IMR-90 (cell line): Measurements from ENCODE around the gene ESRRB. TPM values are rescaled to one million over a fixed set of nuclear protein-coding genes. Genes with fewer than 3 reads are reported as not detected.

Experiments
- ATAC-seq: fragments of 200-7000 bp; cut with Tn5 transposase; 2 replicates; pipeline ENCODE4 v1.9.1; 2020; ENCODE audit warnings: low read depth, mild to moderate bottlenecking, moderate library complexity
- BruUV-seq: library from RNA; stranded (reverse); fragments of 400-500 nt; replicated peaks from 2 replicates; lab custom pipeline; 2021; lab: Mats Ljungman, UMichigan
- CTCF ChIA-PET: fragments of 300-600 bp; formaldehyde crosslinking; extraction: SDS; loops from one replicate; lab custom pipeline; 2021; ENCODE audit warnings: antibody characterized with exemption; lab: Yijun Ruan, JAX
- POLR2A ChIA-PET: fragments of 300-600 bp; sonication (Branson Sonifier 250); formaldehyde crosslinking; loops from one replicate; lab custom pipeline; 2022; ENCODE audit warnings: antibody characterized with exemption; ENCODE audit not compliant: unreplicated experiment; lab: Charles Lee
- DNase-seq: peaks from one replicate; pipeline ENCODE4 v3.0.0; 2013
- H2AFZ ChIP-seq: replicated peaks from 2 replicates; pipeline ENCODE3; 2013; ENCODE audit warnings: low read length, mild to moderate bottlenecking; ENCODE audit not compliant: poor library complexity
- H2AK5ac ChIP-seq: 2 replicates; pipeline ENCODE4 v1.6.1; 2013; ENCODE audit warnings: low read depth, low read length, inconsistent platforms
- H2AK9ac ChIP-seq: replicated peaks from 2 replicates; pipeline ENCODE3; 2013; ENCODE audit warnings: mild to moderate bottlenecking, low read depth, low read length, moderate library complexity; ENCODE audit not compliant: poor library complexity
- H2BK120ac ChIP-seq: 2 replicates; pipeline ENCODE4 v1.6.1; 2013; ENCODE audit warnings: low read depth, low read length, inconsistent platforms
- H2BK15ac ChIP-seq: 3 replicates; pipeline ENCODE4 v1.6.1; 2013; ENCODE audit warnings: low read depth, low read length, inconsistent platforms
- H2BK20ac ChIP-seq: 2 replicates; pipeline ENCODE4 v1.6.1; 2013; ENCODE audit warnings: low read depth, mild to moderate bottlenecking, inconsistent platforms, low read length, moderate library complexity
- H2BK5ac ChIP-seq: 2 replicates; pipeline ENCODE4 v1.6.1; 2013; ENCODE audit warnings: mild to moderate bottlenecking, low read depth, low read length, inconsistent platforms; ENCODE audit not compliant: poor library complexity, severe bottlenecking
- H3K14ac ChIP-seq: replicated peaks from 2 replicates; pipeline ENCODE4 v1.6.1; 2013; ENCODE audit warnings: low read depth, low read length, inconsistent platforms
- H3K18ac ChIP-seq: 2 replicates; pipeline ENCODE4 v1.6.1; 2013; ENCODE audit warnings: low read depth, low read length, control low read depth
- H3K23ac ChIP-seq: 2 replicates; pipeline ENCODE4 v1.6.1; 2013; ENCODE audit warnings: low read depth, low read length, inconsistent platforms
- H3K27ac ChIP-seq: 2 replicates; pipeline ENCODE4 v1.5.1; 2013; ENCODE audit warnings: mild to moderate bottlenecking, control low read depth, low read length; ENCODE audit not compliant: insufficient read depth
- H3K27me3 ChIP-seq: 2 replicates; pipeline ENCODE4 v1.6.1; 2013; ENCODE audit warnings: low read length; ENCODE audit not compliant: control insufficient read depth, insufficient read depth
- H3K36me3 ChIP-seq: 2 replicates; pipeline ENCODE4 v1.6.1; 2013; ENCODE audit warnings: low read length, mixed read lengths; ENCODE audit not compliant: control insufficient read depth, insufficient read depth
- H3K4ac ChIP-seq: 2 replicates; pipeline ENCODE4 v1.6.1; 2013; ENCODE audit warnings: low read depth, low read length, inconsistent platforms
- H3K4me1 ChIP-seq: 2 replicates; pipeline ENCODE4 v1.6.1; 2013; ENCODE audit warnings: low read length, mixed read lengths; ENCODE audit not compliant: control insufficient read depth, insufficient read depth
- H3K4me2 ChIP-seq: 2 replicates; pipeline ENCODE4 v1.6.1; 2013; ENCODE audit warnings: low read depth, mild to moderate bottlenecking, control low read depth, low read length, moderate library complexity
- H3K4me3 ChIP-seq: 2 replicates; pipeline ENCODE4 v1.5.1; 2013; ENCODE audit warnings: low read depth, mild to moderate bottlenecking, control low read depth, low read length, moderate library complexity; ENCODE audit not compliant: insufficient read depth
- H3K56ac ChIP-seq: 2 replicates; pipeline ENCODE4 v1.6.1; 2013; ENCODE audit warnings: low read length, inconsistent platforms; ENCODE audit not compliant: insufficient read depth; ENCODE audit errors: extremely low read depth
- H3K79me1 ChIP-seq, 2 experiments: 2 replicates each; pipeline ENCODE4 v1.6.1; 2013; ENCODE audit warnings: low read length in 2 of 2, inconsistent platforms in 1 of 2, low read depth in 1 of 2
- H3K9ac ChIP-seq: 2 replicates; pipeline ENCODE4 v1.6.1; 2013; ENCODE audit warnings: low read depth, low read length, control low read depth
- H3K9me1 ChIP-seq: 2 replicates; pipeline ENCODE4 v1.6.1; 2013; ENCODE audit warnings: low read length, inconsistent platforms; ENCODE audit not compliant: insufficient read depth
- H3K9me3 ChIP-seq: 2 replicates; pipeline ENCODE4 v1.6.1; 2013; ENCODE audit warnings: low read length; ENCODE audit not compliant: control insufficient read depth, insufficient read depth
- H4K20me1 ChIP-seq: 2 replicates; pipeline ENCODE4 v1.6.1; 2013; ENCODE audit warnings: low read length, inconsistent platforms; ENCODE audit not compliant: insufficient read depth
- H4K5ac ChIP-seq: 2 replicates; pipeline ENCODE4 v1.6.1; 2013; ENCODE audit warnings: mild to moderate bottlenecking, low read depth, low read length, control low read depth
- H4K8ac ChIP-seq, 2 experiments: 2 replicates each; pipeline ENCODE4 v1.6.1; 2013; ENCODE audit warnings: low read depth in 2 of 2, low read length in 2 of 2, control low read depth in 1 of 2, inconsistent platforms in 1 of 2
- H4K91ac ChIP-seq: 2 replicates; pipeline ENCODE4 v1.6.1; 2013; ENCODE audit warnings: low read depth, low read length, inconsistent platforms; ENCODE audit not compliant: insufficient read depth
- CEBPB ChIP-seq: IDR thresholded peaks from 2 replicates; pipeline ENCODE4 v1.6.1; 2012; ENCODE audit warnings: low read depth, low read length, improper control_type of control experiment
- CTCF ChIP-seq: conservative IDR thresholded peaks from 2 replicates; pipeline ENCODE4 v1.5.1; 2012; ENCODE audit warnings: mild to moderate bottlenecking, low read depth, low read length, improper control_type of control experiment
- ELK1 ChIP-seq: fragments of 150-350 bp; IDR thresholded peaks from 2 replicates; pipeline ENCODE4 v1.6.1; 2016; ENCODE audit warnings: low read depth, mild to moderate bottlenecking, low read length, moderate library complexity, borderline replicate concordance
- FOS ChIP-seq: fragments of 150-350 bp; IDR thresholded peaks from 2 replicates; pipeline ENCODE4 v1.6.1; 2016; ENCODE audit warnings: low read depth, low read length
- MAFK ChIP-seq: IDR thresholded peaks from 2 replicates; pipeline ENCODE4 v1.6.1; 2012; ENCODE audit warnings: low read depth, low read length, improper control_type of control experiment
- MAZ ChIP-seq: IDR thresholded peaks from 2 replicates; pipeline ENCODE4 v1.6.1; 2012; ENCODE audit warnings: low read depth, mild to moderate bottlenecking, low read length, improper control_type of control experiment, moderate library complexity, borderline replicate concordance
- NFE2L2 ChIP-seq: fragments of 150-350 bp; IDR thresholded peaks from 2 replicates; pipeline ENCODE4 v1.6.1; 2016; ENCODE audit warnings: low read depth, mild to moderate bottlenecking, low read length
- SMC3 ChIP-seq: fragments of 150-350 bp; IDR thresholded peaks from 2 replicates; pipeline ENCODE4 v1.6.1; 2016; ENCODE audit warnings: low read depth, mild to moderate bottlenecking, antibody characterized with exemption, low read length, moderate library complexity
- WGBS, 2 experiments: methylation state at CpG; one replicate each; pipeline versions ENCODE4 v1.1.5 to v1.1.7; 2013; ENCODE audit warnings: missing lambda C conversion rate in 2 of 2; ENCODE audit not compliant: insufficient read length in 1 of 2; ENCODE audit errors: extremely low coverage in 2 of 2; 5-methylcytosine and 5-hydroxymethylcytosine counted together
- dilution Hi-C: fragments of 300-500 bp; cut with HindIII; formaldehyde crosslinking; loops from one replicate; pipeline ENCODE4 v1.14.3; 2018; ENCODE audit warnings: low sequenced_read_pairs; ENCODE audit not compliant: unreplicated experiment
- in situ Hi-C: fragments of 300-500 bp; cut with MboI; formaldehyde crosslinking; loops from 3 replicates; pipeline ENCODE4 v1.14.3; 2019; ENCODE audit warnings: low sequenced_read_pairs, inconsistent platforms, mixed read lengths
- intact Hi-C: fragments of 100-400 bp; cut with micrococcal nuclease; formaldehyde crosslinking; loops from 2 replicates; pipeline ENCODE4 v1.10.0; 2022
- polyA plus RNA-seq, 3 experiments: library from polyadenylated mRNA; depleted of rRNA; stranded (reverse); fragments of >200 nt; gene quantifications; 2 replicates each; pipeline ENCODE4 v1.2.3, GENCODE V29; 2012; ENCODE audit warnings: low replicate concordance in 1 of 3
- total RNA-seq: library from RNA; depleted of rRNA; stranded (reverse); fragments of >200 nt; gene quantifications from 2 replicates; pipeline ENCODE4 v1.2.3, GENCODE V29; 2012

The ESRRB gene
- total and polyA plus RNA-seq, 2 of the 4 experiments (the other 2 are of a cell fraction): not detected

- no peak overlapping the region for H2BK120ac ChIP-seq
- H2AK5ac ChIP-seq: no peak overlapping the region
- H3K79me1 ChIP-seq: no peaks in the 10 kb centered on the region
- dilution Hi-C loops (no loop called here), in situ Hi-C loops (no loop called here), intact Hi-C loops (loop anchor here (10.0 kb wide), 1 partner anchor 128 kb away; no protein-coding TSS in a partner anchor)
- H3K4me2 ChIP-seq: no peak overlapping the region
- no peak overlapping the region for H3K56ac ChIP-seq
- DNase-seq (no peak), ATAC-seq (no peak)
- POLR2A ChIA-PET: no interaction called here
- H3K18ac ChIP-seq: no peak overlapping the region
- no peak overlapping the region for H3K14ac ChIP-seq
- no peak overlapping the region for H4K8ac ChIP-seq
- no peak overlapping the region for H4K5ac ChIP-seq
- no peaks in the 10 kb centered on the region for H4K20me1 ChIP-seq
- H3K9me3 ChIP-seq: no peaks in the 10 kb centered on the region
- no peak overlapping the region for H3K23ac ChIP-seq
- H3K36me3 ChIP-seq: no peaks in the 10 kb centered on the region
- no peaks in the 10 kb centered on the region for H3K9me1 ChIP-seq
- H3K27me3 ChIP-seq: no peaks in the 10 kb centered on the region
- H2BK15ac ChIP-seq: no peak overlapping the region
- H2BK20ac ChIP-seq: no peak overlapping the region
- H4K91ac ChIP-seq: no peak overlapping the region
- no peak overlapping the region for H2AK9ac ChIP-seq
- TF ChIP-seq ELK1: no peak
- no peak for TF ChIP-seq FOS
- no peak for TF ChIP-seq MAFK
- no peak for TF ChIP-seq NFE2L2
- TF ChIP-seq CTCF: no peak
- TF ChIP-seq MAZ: no peak
- TF ChIP-seq SMC3: no peak
- TF ChIP-seq CEBPB: no peak
- no peak overlapping the region for H2AFZ ChIP-seq
- H3K27ac ChIP-seq: no peak overlapping the region
- WGBS, 2 experiments: 30% methylated on average over 3 of the region's 3 CpGs; no CpG with 5 or more reads in 1 of the 2 experiments
- CTCF ChIA-PET: no interaction called here
- H3K9ac ChIP-seq: no peak overlapping the region
- no peak overlapping the region for H2BK5ac ChIP-seq
- no TSS peak for BruUV-seq
- no peaks in the 10 kb centered on the region for H3K4me1 ChIP-seq
- no peak overlapping the region for H3K4me3 ChIP-seq
- no peak overlapping the region for H3K4ac ChIP-seq
Observed at GRCh38 chr14:76516884-76517283, 140.9 kb downstream of the ESRRB start.
